Nucleus accumbens (tissue), 56 donors: ENCODE data around the gene MYH6.

Experiments
- DNase-seq, 56 donors: peaks; one replicate each; lab custom pipeline; 2025; lab: John Stamatoyannopoulos, UW

Gene MYH6

DNA sequence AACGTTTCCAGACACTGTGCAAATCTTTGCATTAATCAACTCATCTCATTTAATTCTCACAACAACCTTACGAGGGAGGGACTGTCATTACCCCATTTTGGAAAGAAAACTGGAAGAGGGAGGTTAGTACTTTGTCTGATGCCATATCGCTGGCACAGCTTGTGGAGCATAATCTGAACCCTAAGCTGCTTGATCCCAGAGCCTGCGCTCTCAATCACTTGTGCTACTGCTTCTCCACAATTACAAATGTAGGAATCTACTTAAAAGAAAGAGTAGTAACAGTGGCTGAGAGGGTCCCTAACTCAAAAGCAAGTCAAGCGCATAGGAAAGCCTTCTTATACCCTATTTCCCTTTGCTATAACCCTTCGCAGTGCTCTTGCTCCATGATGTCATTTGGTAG is 46.3 kb downstream of the MYH6 start:
- no peak for DNase-seq

GRCh38 chr14:23361320-23361719 is 46.8 kb downstream of the MYH6 start:
- DNase-seq: peak in 27 of 56 donors; percentile 15 to 66 (median 38)

GRCh38 chr14:23360496-23360895 is 47.6 kb downstream of the MYH6 start:
- DNase-seq: peak in 46 of 56 donors; percentile 19 to 84 (median 55)

GRCh38 chr14:23359722-23360447 is 48.2 kb downstream of the MYH6 start:
- no peak for DNase-seq

GRCh38 chr14:23359167-23359626 is 48.9 kb downstream of the MYH6 start:
- no peak for DNase-seq

- no peak for DNase-seq
Measured at GRCh38 chr14:23358553-23359166, 49.4 kb downstream of the MYH6 start.

- no peak for DNase-seq
Measured at GRCh38 chr14:23358042-23358441, 50.0 kb downstream of the MYH6 start.

DNA sequence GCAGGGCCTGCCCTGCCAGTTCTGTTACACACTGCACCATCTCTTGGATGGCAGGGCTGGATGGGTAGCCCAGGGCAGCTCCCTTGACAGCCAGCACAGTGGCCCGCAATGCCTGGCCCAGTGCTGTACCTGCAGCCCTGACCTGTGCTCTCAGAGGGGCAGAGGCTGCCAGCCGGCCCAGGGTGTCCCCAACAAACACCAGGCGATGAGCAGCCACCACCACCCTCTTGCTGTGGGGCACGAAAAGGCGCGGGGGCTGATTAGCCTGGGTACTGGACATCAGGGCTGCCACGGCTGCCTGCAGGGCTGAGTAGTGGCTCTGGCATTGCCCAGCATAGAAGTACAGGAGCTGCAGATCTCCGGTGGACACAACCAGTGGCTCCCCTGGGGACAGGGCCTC is 50.8 kb downstream of the MYH6 start:
- no peak for DNase-seq

DNA sequence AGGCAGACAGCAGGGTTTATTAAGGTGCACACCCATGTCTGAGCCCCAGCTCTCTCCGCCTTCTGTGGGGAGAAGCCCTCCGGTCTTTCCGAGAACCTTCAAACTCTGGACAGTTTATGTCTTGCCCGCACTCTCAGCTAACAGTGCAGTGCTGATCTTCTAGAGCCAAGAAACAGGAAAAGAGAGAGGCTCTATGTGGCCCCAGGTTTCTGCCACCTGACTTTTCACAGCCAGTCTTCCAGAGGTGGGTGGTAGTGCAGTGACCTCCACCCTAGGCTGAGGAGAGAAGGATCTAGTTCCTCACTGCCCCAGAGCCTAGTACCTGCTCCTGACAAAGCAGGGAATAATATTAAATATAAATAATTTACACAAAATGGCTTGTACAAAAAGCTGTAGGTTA is 51.4 kb downstream of the MYH6 start:
- DNase-seq: no peak

DNA sequence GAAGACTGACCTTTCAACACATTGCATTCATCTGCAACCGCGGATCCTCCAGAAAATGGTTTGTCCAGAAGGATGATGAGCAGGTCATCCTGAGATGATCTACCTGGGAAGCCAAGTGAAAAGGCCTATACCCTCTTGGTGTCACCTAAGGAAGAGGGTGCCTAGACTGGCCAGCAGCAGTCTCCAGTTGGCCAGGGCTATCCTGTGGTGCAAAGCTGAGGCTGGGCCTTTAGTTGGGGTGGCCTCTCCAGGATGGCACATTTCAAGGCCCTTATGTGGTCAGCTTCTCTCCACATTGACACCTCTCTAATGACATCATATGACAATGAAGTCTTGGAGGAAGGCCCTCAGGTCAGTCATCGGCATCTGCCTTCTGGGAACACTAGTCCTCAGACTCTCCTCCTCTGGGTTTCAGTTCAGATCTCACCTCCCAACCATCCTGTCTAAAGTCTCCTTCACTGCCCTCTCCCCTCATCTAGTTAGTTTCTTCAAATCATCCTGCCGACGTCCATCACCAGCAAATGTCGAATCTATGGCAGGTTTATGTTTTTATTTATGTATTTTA is 52.1 kb downstream of the MYH6 start:
- no peak for DNase-seq

DNA sequence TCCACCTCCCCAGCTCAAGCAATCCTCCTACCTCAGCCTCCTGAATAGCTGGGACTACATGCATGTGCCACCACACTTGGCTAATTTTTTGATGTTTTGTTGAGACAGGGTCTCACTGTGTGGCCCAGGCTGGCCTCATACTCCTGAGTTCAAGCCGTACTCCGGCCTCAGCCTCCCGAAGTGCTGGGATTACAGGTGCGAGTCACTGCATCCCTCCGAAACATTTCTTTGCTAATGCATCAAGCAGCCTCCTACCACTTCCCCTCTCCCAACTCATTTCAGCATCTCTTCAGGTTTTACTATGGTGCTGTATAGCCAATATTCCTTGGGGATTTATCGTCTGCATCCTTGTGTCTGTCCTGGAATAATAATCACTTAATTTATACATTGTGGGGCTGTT is 53.1 kb downstream of the MYH6 start:
- DNase-seq: no peak

- DNase-seq: no peak
Measured at GRCh38 chr14:23353433-23353780, 54.7 kb downstream of the MYH6 start.

DNA sequence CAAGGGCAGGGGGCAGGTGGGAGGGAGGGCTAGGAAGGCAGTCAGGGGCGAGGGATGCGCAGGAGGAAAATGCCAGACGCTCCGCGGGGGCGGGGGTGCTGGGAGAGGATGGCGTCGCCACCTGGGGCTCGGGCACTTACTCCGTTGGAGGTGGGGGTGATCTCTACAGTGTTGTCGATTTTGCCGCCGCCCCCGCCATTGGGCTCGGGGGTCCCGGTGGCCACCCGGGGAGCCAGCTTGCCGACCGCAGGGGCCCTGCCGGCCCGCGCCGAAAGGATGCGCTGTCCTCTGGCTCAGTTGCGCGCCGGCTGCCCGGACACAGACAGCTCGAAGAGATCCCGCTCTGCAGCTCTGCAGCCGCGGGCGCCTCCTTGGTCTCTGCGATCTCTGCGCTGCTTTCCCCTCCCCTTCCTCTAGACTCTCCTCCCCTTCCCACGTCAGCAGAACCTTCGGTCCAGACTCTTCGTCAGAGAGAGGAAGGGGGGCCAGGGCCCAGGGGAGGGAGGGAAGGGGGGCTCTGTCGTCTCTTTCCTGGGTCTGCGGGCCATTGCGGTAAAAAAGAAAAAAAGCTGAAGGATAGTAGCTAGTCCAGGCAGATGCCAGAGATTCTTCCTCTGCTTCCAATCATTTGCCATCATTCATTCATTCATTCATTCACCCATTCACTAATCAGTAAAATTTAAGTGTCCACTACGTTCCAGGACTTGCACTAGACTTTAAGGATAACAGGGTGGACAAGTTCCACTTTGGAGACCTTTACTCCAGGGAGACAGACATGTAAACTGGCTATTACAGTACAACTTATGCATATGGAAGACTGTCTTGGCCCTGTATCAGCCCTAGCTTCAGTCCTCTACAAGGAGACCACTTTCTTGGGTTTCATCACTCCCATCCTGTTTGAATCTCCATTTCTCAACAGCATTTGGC is 55.3 kb downstream of the MYH6 start, which contains the start of gene SLC22A17:
Gene SLC22A17, minus strand, starts transcription at position 382 of the 927 bp plus-strand sequence.
- DNase-seq: peak in 55 of 56 donors; percentile 47 to 95 (median 83)

DNA sequence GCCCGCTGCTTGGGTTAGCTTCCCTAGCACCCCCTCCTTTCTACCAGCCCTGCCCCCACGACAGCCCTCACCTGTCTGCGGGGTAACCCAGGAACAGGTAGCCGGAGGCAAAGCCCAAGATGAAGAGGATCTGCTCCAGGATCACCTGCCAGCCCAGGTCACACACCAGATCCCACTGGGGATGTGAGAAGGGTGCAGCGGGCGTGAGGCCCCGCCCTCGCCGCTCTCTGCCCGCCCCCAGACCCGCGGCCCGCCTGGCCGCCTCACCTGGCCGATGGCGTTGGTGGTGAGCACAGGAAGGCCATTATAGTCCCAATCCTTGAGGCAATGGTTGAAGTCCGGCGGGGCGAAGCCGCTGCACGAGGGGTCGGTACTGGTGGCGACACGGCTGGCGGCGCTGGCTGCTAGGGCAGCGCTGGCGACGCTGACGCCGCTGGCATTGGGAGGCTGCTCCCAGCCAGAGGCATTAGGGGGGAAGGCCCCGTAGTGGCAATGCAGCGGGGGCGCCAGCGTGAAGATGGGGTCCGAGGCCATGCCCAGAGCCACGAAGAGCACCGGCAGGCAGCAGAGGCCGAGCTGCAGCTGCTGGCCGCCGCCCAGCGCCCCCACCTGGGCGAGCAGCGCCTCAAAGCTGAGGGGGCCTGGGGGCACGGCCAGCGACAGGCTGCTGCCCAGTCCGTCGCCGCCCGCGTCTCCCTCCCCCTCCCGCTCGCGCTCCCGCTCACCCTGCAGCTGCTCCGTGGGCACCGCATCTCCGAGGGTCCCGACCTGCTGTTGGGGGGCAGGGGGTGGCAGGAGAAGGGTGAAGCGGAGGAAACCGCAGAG is 56.2 kb downstream of the MYH6 start:
- peak in 31 of 56 donors; percentile 15 to 81 (median 55) for DNase-seq

DNA sequence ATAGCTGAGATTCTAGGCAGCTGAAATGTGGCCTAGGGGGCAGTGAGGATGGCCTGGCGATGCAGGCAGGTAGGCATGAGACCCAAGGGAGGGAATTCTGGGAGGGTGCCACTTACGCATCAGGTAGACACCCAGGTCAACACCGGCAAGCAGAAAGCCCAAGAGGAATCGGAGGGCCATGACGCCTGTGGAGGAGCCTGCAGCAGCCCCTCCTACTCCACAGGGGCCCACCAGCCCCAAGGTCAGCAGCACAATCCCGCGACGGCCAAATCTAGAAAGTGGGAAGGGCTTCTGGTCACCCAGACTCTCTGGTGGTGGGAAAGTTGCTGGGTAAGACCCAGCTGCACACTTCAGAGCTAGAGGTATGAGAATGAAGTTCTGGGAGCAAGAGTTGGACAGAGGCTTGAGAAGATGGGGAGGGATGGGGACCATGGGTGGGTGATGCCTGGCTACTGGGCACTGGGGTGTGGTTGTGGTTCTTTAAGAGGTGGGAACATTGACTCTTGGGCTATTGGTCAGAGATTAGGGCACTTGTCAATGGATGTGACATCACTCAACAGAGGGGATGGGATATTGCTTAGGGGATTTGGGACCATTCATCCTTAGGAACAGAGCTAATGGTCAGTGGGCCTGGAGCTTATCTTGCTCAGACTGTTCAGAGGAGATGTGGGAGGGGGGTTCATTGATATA is 58.8 kb downstream of the MYH6 start:
- no peak for DNase-seq

GRCh38 chr14:23348297-23348655 is 59.8 kb downstream of the MYH6 start:
- no peak for DNase-seq

DNA sequence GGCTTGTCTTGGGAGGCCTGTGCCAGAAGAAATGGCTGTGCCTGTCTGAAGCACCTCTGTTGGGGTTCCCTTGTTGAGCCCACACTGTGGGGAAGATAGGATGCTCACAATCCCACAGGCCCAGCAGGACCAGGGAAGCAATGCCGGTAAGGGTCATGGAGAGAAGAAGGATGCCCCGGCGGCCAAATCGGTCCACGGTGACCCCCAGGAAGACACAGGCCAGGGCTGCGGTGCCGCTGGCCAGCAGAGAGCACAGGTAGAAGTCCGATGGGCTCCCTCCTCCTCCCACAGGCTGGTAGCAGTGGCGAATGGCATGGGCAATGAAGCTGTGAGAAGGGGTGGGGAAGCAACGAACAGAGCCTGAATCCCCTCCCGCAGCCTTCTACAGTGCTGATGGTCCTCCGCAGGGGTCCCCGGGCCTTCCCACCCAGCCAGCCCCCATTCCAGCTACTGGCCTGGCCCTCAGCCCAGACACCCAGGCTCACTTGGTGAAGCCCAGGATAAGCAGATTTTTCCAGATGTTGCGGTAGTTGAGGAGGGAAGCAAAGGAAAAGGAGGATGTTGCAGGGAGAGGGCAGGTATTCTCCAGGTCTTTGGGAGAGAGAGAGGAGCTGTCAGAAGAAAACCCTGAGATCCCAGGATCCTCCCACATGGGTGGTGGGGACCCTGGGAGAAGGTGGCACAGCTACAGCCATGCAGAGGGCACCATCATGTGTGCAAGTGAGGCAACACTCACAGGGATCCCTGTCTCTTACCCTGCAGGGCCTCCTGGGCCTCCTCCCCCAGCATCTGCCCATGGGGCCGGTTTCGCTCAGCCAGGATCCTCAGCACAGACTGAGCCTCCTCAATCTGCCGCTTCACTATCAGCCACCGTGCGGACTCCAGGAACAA is 60.4 kb downstream of the MYH6 start:
- DNase-seq: no peak

- no peak for DNase-seq
Measured at GRCh38 chr14:23346693-23347405, 61.2 kb downstream of the MYH6 start.
